Vagina (tissue), 2 donors: ENCODE measurements around the gene ZNF521.

ENCODE experiments used
- CTCF ChIP-seq, 3 experiments: fragments of 450-650 bp in 2 of 3; fragments of 200-600 bp in 1 of 3; sonication (generic) in 1 of 3; IDR thresholded peaks; one replicate each; pipeline ENCODE4 v1.5.1; 2017 to 2019; ENCODE audit warnings: antibody characterized with exemption in 3 of 3, mild to moderate bottlenecking in 2 of 3, moderate library complexity in 2 of 3
- POLR2AphosphoS5 ChIP-seq, 2 donors: sonication (generic); formaldehyde crosslinking; IDR thresholded peaks; one replicate each; pipeline ENCODE4 v1.9.0; 2017; ENCODE audit warnings: antibody characterized with exemption in 2 of 2, mild to moderate bottlenecking in 2 of 2, low read depth in 1 of 2; ENCODE audit not compliant: insufficient read depth in 1 of 2

GRCh38 chr18:25340762-25341161, 11.2 kb downstream of the ZNF521 start:
- TF ChIP-seq POLR2AphosphoS5 (IDR thresholded peaks at IDR 0.05; ENCODE audit: insufficient read depth in 1 of 2, low read depth in 1 of 2) (no peak), CTCF (IDR thresholded peaks at IDR 0.05) (no peak)
